H9 (cell line): ENCODE results near the gene STARD10. TPM values are rescaled to one million over a fixed set of nuclear protein-coding genes. Genes with fewer than 3 reads are reported as not detected.
A peak's percentile ranks its signal among the peaks of the same experiment; 100 is the strongest.

Source experiments
- DNase-seq: peaks from one replicate; pipeline ENCODE4 v3.0.0-alpha.2; 2017
- H2AFZ ChIP-seq: one replicate; pipeline ENCODE4 v1.6.1; 2013; ENCODE audit warnings: mild to moderate bottlenecking, low read length, control low read depth, moderate library complexity
- H2AK5ac ChIP-seq: 2 replicates; pipeline ENCODE4 v1.6.1; 2013; ENCODE audit warnings: low read length, control low read depth, mixed read lengths; ENCODE audit not compliant: insufficient read length
- H2BK120ac ChIP-seq: one replicate; pipeline ENCODE4 v1.6.1; 2013; ENCODE audit warnings: low read depth, mild to moderate bottlenecking, low read length, control low read depth, inconsistent platforms; ENCODE audit not compliant: poor library complexity, severe bottlenecking
- H2BK12ac ChIP-seq: 2 replicates; pipeline ENCODE4 v1.6.1; 2013; ENCODE audit warnings: low read length, control low read depth, mixed read lengths, low read depth; ENCODE audit not compliant: insufficient read length
- H2BK15ac ChIP-seq: 2 replicates; pipeline ENCODE4 v1.6.1; 2013; ENCODE audit warnings: low read depth, low read length, control low read depth
- H2BK20ac ChIP-seq: one replicate; pipeline ENCODE4 v1.6.1; 2013; ENCODE audit warnings: low read depth, mild to moderate bottlenecking, low read length, control low read depth, inconsistent platforms; ENCODE audit not compliant: poor library complexity, severe bottlenecking
- H2BK5ac ChIP-seq: 2 replicates; pipeline ENCODE4 v1.6.1; 2013; ENCODE audit warnings: low read length, control low read depth, mixed read lengths; ENCODE audit not compliant: insufficient read length
- H3K14ac ChIP-seq: 2 replicates; pipeline ENCODE4 v1.6.1; 2013; ENCODE audit warnings: low read length, control low read depth; ENCODE audit not compliant: insufficient read depth
- H3K18ac ChIP-seq: 2 replicates; pipeline ENCODE4 v1.6.1; 2013; ENCODE audit warnings: low read depth, mild to moderate bottlenecking, mixed read lengths, low read length, control low read depth; ENCODE audit not compliant: insufficient read length
- H3K23ac ChIP-seq: 2 replicates; pipeline ENCODE4 v1.6.1; 2013; ENCODE audit warnings: low read length, control low read depth, mixed read lengths, low read depth; ENCODE audit not compliant: insufficient read length
- H3K23me2 ChIP-seq: 2 replicates; pipeline ENCODE4 v1.6.1; 2013; ENCODE audit warnings: low read depth, mild to moderate bottlenecking, mixed read lengths, low read length, control low read depth; ENCODE audit not compliant: insufficient read length, poor library complexity, severe bottlenecking
- H3K27ac ChIP-seq: 2 replicates; pipeline ENCODE4 v1.5.1; 2013; ENCODE audit warnings: low read length, control low read depth, mixed read lengths, low read depth; ENCODE audit not compliant: insufficient read length
- H3K27me3 ChIP-seq: 2 replicates; pipeline ENCODE4 v1.6.1; 2013; ENCODE audit warnings: low read length, control low read depth, inconsistent platforms; ENCODE audit not compliant: insufficient read depth
- H3K4ac ChIP-seq: 2 replicates; pipeline ENCODE4 v1.6.1; 2013; ENCODE audit warnings: low read depth, mild to moderate bottlenecking, control low read depth, inconsistent platforms, low read length, moderate library complexity
- H3K4me1 ChIP-seq: 2 replicates; pipeline ENCODE4 v1.6.1; 2013; ENCODE audit warnings: low read length, control low read depth, inconsistent platforms; ENCODE audit not compliant: insufficient read depth
- H3K4me2 ChIP-seq: 2 replicates; pipeline ENCODE4 v1.6.1; 2013; ENCODE audit warnings: low read length, control low read depth, mixed read lengths; ENCODE audit not compliant: insufficient read length, insufficient read depth
- H3K56ac ChIP-seq: 2 replicates; pipeline ENCODE4 v1.6.1; 2013; ENCODE audit warnings: low read depth, mild to moderate bottlenecking, mixed read lengths, low read length, control low read depth; ENCODE audit not compliant: insufficient read length
- H3K79me1 ChIP-seq: 2 replicates; pipeline ENCODE4 v1.6.1; 2013; ENCODE audit warnings: low read depth, mild to moderate bottlenecking, moderate library complexity, low read length, control low read depth, inconsistent platforms; ENCODE audit not compliant: insufficient read depth, poor library complexity, severe bottlenecking
- H3K79me2 ChIP-seq: 2 replicates; pipeline ENCODE4 v1.6.1; 2013; ENCODE audit warnings: low read length, control low read depth, inconsistent platforms; ENCODE audit not compliant: insufficient read depth
- H3K9ac ChIP-seq: 2 replicates; pipeline ENCODE4 v1.6.1; 2013; ENCODE audit warnings: low read length, control low read depth, mixed read lengths; ENCODE audit not compliant: insufficient read length; ENCODE audit errors: extremely low read depth
- H3K9me3 ChIP-seq: one replicate; pipeline ENCODE4 v1.6.1; 2013; ENCODE audit warnings: low read depth, low read length, inconsistent platforms; ENCODE audit not compliant: control insufficient read depth
- H3T11ph ChIP-seq: one replicate; pipeline ENCODE4 v1.6.1; 2013; ENCODE audit warnings: mild to moderate bottlenecking, low read length, control low read depth, inconsistent platforms
- H4K20me1 ChIP-seq: one replicate; pipeline ENCODE4 v1.6.1; 2013; ENCODE audit not compliant: control insufficient read depth, insufficient read length, insufficient read depth
- H4K5ac ChIP-seq: 2 replicates; pipeline ENCODE4 v1.6.1; 2013; ENCODE audit warnings: low read depth, mild to moderate bottlenecking, mixed read lengths, low read length, control low read depth; ENCODE audit not compliant: insufficient read length
- H4K8ac ChIP-seq: replicated peaks from 2 replicates; pipeline ENCODE4 v1.6.1; 2013; ENCODE audit warnings: low read length, control low read depth, mixed read lengths, low read depth; ENCODE audit not compliant: insufficient read length
- H4K91ac ChIP-seq: 2 replicates; pipeline ENCODE4 v1.6.1; 2013; ENCODE audit warnings: low read depth, mild to moderate bottlenecking, moderate library complexity, mixed read lengths, low read length, control low read depth; ENCODE audit not compliant: insufficient read length
- H3K27ac Mint-ChIP-seq, 3 experiments: 2 replicates in 2 of 3; 3 replicates in 1 of 3; pipeline ENCODE4 v1.8.0; 2020 to 2021; ENCODE audit warnings: mixed read lengths in 3 of 3, mild to moderate bottlenecking in 1 of 3, moderate library complexity in 1 of 3
- H3K27me3 Mint-ChIP-seq: 2 replicates; pipeline ENCODE4 v1.8.0; 2021; ENCODE audit warnings: low read depth, mild to moderate bottlenecking, moderate library complexity, mixed read lengths
- H3K36me3 Mint-ChIP-seq, 3 experiments: 2 replicates in 2 of 3; 3 replicates in 1 of 3; pipeline ENCODE4 v1.8.0; 2020 to 2021; ENCODE audit warnings: low read depth in 3 of 3, mixed read lengths in 3 of 3; ENCODE audit not compliant: insufficient read depth in 1 of 3
- H3K4me1 Mint-ChIP-seq, 2 experiments: 2 replicates each; pipeline ENCODE4 v1.8.0; 2020; ENCODE audit warnings: mixed read lengths in 2 of 2
- H3K4me3 Mint-ChIP-seq, 2 experiments: 2 replicates in 1 of 2; 3 replicates in 1 of 2; pipeline ENCODE4 v1.8.0; 2020 to 2021; ENCODE audit warnings: mild to moderate bottlenecking in 2 of 2, mixed read lengths in 2 of 2, moderate library complexity in 1 of 2
- H3K9me3 Mint-ChIP-seq, 2 experiments: 2 replicates in 1 of 2; 3 replicates in 1 of 2; pipeline ENCODE4 v1.8.0; 2020; ENCODE audit warnings: mild to moderate bottlenecking in 2 of 2, mixed read lengths in 2 of 2, moderate library complexity in 1 of 2
- WGBS: extraction: QIAGEN DNeasy Blood & Tissue Kit; methylation state at CpG from one replicate; pipeline ENCODE4 v1.1.7; 2013; ENCODE audit warnings: missing lambda C conversion rate, low lambda C conversion rate, mixed read lengths; ENCODE audit not compliant: insufficient read length; ENCODE audit errors: extremely low coverage; 5-methylcytosine and 5-hydroxymethylcytosine counted together
- total RNA-seq: library from RNA; stranded (reverse); gene quantifications from 2 replicates; pipeline ENCODE4 v1.2.1, GENCODE V29; 2021
- TF ChIP-seq, protein P1 (sequence below): fragments of 200-600 bp; sonication (generic); conservative IDR thresholded peaks from 3 replicates; pipeline ENCODE4 v1.8.0; 2021; ENCODE audit warnings: antibody characterized with exemption, mild to moderate bottlenecking

STARD10 gene
- total RNA-seq, 1 experiment from 2014 or later: 24.4 TPM

DNA sequence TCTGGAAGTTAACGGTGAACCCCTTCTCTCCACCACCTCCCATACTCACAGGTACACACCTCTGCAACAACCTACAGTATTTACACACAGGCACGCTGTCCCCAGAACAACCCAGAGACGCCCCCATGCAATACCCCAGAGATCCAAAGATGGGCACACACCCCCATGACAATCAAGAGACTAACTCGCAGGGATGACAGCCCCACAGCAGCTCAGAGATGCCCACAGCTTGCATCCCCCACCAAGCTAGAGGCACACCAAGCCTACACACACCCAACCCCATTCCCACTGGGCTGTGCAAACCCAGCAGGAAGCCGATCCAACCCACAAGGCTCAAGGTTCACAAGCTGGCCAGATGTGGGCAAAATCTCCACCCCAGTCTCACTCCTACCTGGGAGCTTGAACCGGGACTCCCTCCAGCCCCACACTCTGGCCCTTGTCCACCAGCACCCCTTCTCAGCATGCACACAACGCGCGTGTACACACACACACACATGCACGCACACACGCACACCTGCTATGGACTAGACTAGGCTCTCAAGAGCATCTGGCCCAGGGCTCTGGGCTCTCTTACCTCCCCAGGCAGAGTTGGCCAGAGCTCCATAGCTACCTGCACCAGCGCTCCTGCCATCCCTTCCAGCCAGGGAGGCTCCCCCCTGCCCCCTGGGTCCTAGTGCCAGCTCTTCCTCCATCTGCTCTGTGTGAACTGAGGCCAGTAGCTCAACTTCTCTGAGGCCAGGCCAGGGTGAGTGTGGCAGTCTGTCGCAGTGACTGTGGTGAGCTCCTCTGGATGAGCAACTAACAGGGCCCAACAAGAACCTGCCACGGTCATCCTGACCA lies 11.5 kb downstream of the STARD10 start:
- Histone ChIP-seq H4K91ac (no peak overlapping the region), H3K9ac (no peak overlapping the region), H3K79me2 (no peaks in the 10 kb centered on the region), H3K18ac (no peak overlapping the region), H3K56ac (no peak overlapping the region), H3K4ac (no peak overlapping the region), H3K79me1 (no peaks in the 10 kb centered on the region), H2BK120ac (no peak overlapping the region), H2BK12ac (no peak overlapping the region), H3K23ac (no peak overlapping the region), H3K4me1 (peaks cover 4% of the 10 kb centered on the region; the same call in 1 of the 2 replicates), H3T11ph (no peak overlapping the region), H2BK20ac (no peak overlapping the region), H3K4me2 (peak overlapping the region; percentile 93), H3K27ac (no peak overlapping the region), H4K8ac (no peak overlapping the region), H3K27me3 (no peaks in the 10 kb centered on the region), H3K9me3 (no peaks in the 10 kb centered on the region), H2AK5ac (no peak overlapping the region), H3K23me2 (peaks cover 7% of the 10 kb centered on the region), H3K14ac (no peak overlapping the region; the same call in 1 of the 2 replicates), H2BK5ac (no peak overlapping the region), H4K20me1 (no peaks in the 10 kb centered on the region), H2AFZ (no peak overlapping the region), H4K5ac (no peak overlapping the region), H2BK15ac (no peak overlapping the region)
- peak overlapping the region; percentile 67 to 88 for H3K4me3 Mint-ChIP-seq
- peaks cover 30% of the 10 kb centered on the region for H3K27me3 Mint-ChIP-seq
- TF ChIP-seq, protein P1, sequence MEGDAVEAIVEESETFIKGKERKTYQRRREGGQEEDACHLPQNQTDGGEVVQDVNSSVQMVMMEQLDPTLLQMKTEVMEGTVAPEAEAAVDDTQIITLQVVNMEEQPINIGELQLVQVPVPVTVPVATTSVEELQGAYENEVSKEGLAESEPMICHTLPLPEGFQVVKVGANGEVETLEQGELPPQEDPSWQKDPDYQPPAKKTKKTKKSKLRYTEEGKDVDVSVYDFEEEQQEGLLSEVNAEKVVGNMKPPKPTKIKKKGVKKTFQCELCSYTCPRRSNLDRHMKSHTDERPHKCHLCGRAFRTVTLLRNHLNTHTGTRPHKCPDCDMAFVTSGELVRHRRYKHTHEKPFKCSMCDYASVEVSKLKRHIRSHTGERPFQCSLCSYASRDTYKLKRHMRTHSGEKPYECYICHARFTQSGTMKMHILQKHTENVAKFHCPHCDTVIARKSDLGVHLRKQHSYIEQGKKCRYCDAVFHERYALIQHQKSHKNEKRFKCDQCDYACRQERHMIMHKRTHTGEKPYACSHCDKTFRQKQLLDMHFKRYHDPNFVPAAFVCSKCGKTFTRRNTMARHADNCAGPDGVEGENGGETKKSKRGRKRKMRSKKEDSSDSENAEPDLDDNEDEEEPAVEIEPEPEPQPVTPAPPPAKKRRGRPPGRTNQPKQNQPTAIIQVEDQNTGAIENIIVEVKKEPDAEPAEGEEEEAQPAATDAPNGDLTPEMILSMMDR: no peak
- H3K27ac Mint-ChIP-seq: no peak overlapping the region
- H3K9me3 Mint-ChIP-seq: no peaks in the 10 kb centered on the region
- DNase-seq: peak; percentile 62
- WGBS: no CpG with 5 or more reads among the region's 14 CpGs
- H3K4me1 Mint-ChIP-seq: peaks cover 29 to 39% of the 10 kb centered on the region in 2 experiments
- H3K36me3 Mint-ChIP-seq: no peaks in the 10 kb centered on the region
